ENCODE measurements around the gene TFB1M. TPM values are rescaled to one million over a fixed set of nuclear protein-coding genes. Genes with fewer than 3 reads are reported as not detected.

TFB1M gene
- total RNA-seq, 8 experiments from 2014 or later = 14.6 to 38.9 (median 21.0) TPM

DNA sequence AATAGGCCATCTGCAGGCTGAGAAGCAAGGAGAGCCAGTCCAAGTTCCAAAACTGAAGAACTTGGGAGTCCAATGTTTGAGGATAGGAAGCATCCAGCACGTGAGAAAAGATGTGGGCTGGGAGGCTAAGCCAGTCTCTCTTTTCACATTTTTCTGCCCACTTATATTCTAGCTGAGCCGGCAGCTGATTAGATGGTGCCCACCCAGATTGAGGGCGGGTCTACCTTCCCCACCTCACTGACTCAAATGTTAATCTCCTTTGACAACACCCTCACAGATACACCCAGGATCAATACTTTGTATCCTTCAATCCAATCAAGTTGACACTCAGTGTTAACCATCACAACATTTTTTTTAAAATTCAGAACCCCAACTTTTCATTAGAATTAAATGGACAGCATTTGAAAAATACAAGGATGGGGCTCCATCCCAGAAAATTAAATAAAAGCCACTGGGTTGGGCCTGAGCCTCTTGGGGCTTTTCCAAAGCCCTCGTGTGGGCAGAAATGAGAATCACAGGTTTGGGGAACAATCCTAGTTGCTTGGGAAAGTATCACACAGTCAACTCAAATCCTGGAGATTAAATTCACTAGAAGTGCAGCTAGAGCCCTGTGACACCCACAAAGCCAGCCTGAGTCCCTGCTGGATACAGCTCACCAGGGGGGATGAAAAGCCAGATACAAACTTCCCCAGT lies 48.3 kb downstream of the TFB1M start:
- ATAC-seq (replicated peaks in 6 of 8) = no peak
- 0 to 100% (median 88%) methylated on average over 1 to 4 of the region's 4 CpGs; no CpG with 5 or more reads in 3 of the 10 experiments for WGBS, 10 experiments
- Histone ChIP-seq H3K4me3 (no peak overlapping the region), H3K27ac (no peak overlapping the region), H3K4me1 (replicated peaks in 1 of 2) (peaks cover 11 to 15% of the 10 kb centered on the region in 2 donors)
- in situ Hi-C loops (cut with MboI; ENCODE audit: low pct_unique_long_range_greater_than_20kb in 2 of 9, low sequenced_read_pairs in 9 of 9, unreplicated experiment in 9 of 9) = no loop called here

DNA sequence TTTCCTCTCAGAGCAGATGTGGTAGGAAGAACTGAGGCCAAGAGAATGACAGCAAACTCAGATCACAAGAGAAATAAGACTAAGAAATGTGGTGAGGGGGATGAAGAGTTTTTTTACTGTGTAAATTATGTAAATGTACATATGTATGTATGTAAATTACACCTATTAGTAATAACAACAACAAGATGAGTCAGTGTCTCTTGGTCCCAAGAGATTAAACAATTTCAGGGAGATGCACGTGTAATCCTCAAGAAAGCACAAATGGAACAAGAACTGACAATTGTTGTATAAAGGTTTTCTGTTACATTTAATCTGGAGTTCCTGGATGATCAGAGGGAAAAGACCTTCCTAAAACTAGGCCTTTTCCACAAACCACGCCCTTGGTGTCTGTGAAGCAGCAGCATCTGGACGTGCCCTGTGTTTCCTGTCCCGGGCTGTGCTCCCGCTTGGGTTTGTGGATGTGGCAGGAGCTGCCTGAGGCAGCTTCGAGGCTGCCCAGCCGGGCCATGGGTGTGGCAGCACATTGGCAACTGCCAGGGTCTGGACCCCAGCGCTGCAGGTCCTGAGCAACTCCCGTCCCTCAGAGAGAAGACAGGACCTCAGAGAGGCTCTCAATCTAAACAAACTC lies 49.5 kb downstream of the TFB1M start:
- ATAC-seq (replicated peaks in 6 of 8) = peak in 4 of 8 experiments; percentile 22 to 83 (median 74)
- 0 to 90% (median 62%) methylated on average over 1 to 5 of the region's 9 CpGs; no CpG with 5 or more reads in 2 of the 10 experiments for WGBS, 10 experiments
- H3K4me3 ChIP-seq = no peak overlapping the region
- in situ Hi-C loops (cut with MboI; ENCODE audit: low pct_unique_long_range_greater_than_20kb in 2 of 9, low sequenced_read_pairs in 9 of 9, unreplicated experiment in 9 of 9) = no loop called here
- H3K4me1 ChIP-seq (replicated peaks in 1 of 2) = peaks cover 8 to 16% of the 10 kb centered on the region in 2 donors
- H3K27ac ChIP-seq = no peak overlapping the region

DNA sequence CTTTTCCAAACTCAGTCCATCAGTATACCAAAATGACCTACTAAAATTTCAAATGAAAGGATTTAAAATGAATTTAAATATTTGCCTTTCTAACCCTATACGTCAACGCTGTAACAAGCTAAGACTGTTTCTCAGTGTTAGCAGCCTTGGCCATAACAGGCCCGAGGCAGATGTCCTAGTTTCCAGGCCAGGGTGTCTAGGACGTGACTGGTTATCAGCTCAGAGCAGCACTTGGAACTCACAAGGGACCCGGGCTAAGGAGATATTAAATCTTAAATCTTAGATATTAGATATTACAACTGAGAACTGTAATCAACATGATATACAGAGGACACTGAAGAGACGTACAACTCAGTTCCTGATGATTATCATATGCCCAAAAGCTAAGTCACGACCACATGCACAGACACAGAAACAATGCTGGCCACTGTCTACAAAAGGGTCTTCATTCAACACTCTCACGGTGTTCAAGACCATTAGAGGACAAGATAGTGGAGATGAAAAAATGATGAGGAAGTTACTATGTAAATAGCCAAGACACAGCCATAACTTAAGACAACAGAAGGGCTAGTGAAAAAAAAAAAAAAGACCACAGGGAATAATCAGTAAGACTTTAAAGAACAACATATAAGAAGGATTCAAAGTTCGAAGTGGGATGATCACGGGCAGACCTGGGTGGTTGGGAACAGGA lies 50.8 kb downstream of the TFB1M start, which contains the start of gene CLDN20:
CLDN20 (plus strand) TSS at position 641 of the 691 bp plus-strand sequence. CDS start 11,707 bp downstream, outside the sequence.
- Histone ChIP-seq H3K4me3 (no peak within 1 kb of the TSS), H3K4me1 (replicated peaks in 1 of 2) (peaks cover 8 to 16% of the 10 kb centered on the region in 2 donors), H3K27ac (no peak within 1 kb of the TSS)
- WGBS, 10 experiments = 57 to 100% (median 92%) methylated on average over 3 to 9 of the region's 10 CpGs
- in situ Hi-C loops (cut with MboI; ENCODE audit: low pct_unique_long_range_greater_than_20kb in 2 of 9, low sequenced_read_pairs in 9 of 9, unreplicated experiment in 9 of 9) = no loop called here
- peak in 1 of 8 experiments; percentile 49 for ATAC-seq (replicated peaks in 6 of 8)

DNA sequence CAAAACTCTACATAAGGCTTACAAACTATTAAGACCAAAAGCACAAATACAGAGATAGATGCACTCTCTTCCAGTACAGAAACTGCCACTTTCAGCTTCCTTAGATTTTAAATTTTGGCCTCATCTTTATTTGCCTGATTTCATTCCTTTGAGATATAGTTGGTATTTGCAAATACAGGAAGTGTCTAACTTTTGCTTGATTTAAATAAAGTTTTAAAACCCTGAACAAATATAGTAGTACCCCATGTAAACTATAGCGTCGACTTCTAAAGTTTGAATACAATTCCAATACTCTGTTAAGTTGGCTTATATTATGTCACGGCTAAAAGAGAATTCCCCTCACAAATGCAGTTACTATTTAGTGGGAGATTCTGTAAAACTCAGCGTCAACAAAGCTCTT lies 51.6 kb downstream of the TFB1M start:
- H3K27ac ChIP-seq = no peak overlapping the region
- no peak for ATAC-seq (replicated peaks in 6 of 8)
- no peak overlapping the region for H3K4me3 ChIP-seq
- peaks cover 8 to 16% of the 10 kb centered on the region in 2 donors for H3K4me1 ChIP-seq (replicated peaks in 1 of 2)
- in situ Hi-C loops (cut with MboI; ENCODE audit: low pct_unique_long_range_greater_than_20kb in 2 of 9, low sequenced_read_pairs in 9 of 9, unreplicated experiment in 9 of 9) = no loop called here
- 79 to 100% (median 94%) methylated on average over 1 to 4 of the region's 4 CpGs; no CpG with 5 or more reads in 1 of the 10 experiments for WGBS, 10 experiments

DNA sequence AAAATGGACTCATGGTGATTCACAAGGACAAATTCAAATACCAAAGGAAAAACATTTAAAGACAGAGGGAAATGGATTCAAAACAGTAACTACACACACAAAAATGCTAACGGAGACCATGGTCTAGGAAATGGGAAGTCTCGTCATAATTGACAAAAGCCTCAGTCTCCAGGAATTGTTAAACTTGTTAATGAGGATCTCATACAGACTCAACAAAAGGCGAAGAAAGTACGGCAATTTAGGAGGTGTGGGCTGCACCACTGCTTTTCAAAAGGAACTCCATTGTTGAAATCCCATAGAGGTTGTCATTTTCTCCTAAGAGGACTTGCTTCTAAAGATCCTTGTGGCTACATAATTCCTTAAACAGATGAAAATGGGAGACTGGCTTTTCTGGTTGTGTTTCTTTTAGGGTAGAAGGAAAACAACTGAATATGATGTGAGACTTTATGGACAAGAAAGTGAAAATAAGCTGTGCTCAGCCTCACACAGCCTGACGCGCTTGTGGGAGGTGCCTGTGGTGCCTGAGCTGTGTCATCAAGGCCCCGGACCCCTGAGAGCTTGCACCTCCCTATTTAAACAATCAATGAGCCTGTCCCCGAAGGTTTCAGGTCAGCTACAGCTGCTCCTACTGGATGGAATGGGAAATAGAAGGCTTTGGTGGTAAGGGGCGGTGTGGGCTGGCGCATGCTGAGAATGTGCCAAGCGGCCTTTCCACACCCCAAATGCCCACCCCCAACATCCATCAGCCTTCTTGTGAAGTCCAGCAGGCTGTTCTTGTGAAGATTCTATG lies 53.0 kb downstream of the TFB1M start:
- peak in 3 of 8 experiments; percentile 16 to 49 (median 46) for ATAC-seq (replicated peaks in 6 of 8)
- H3K4me3 ChIP-seq = no peak overlapping the region
- in situ Hi-C loops (cut with MboI; ENCODE audit: low pct_unique_long_range_greater_than_20kb in 2 of 9, low sequenced_read_pairs in 9 of 9, unreplicated experiment in 9 of 9) = no loop called here
- H3K4me1 ChIP-seq (replicated peaks in 1 of 2) = peaks cover 8 to 16% of the 10 kb centered on the region in 2 donors
- 40 to 100% (median 72%) methylated on average over 2 to 8 of the region's 11 CpGs for WGBS, 10 experiments
- H3K27ac ChIP-seq = no peak overlapping the region

DNA sequence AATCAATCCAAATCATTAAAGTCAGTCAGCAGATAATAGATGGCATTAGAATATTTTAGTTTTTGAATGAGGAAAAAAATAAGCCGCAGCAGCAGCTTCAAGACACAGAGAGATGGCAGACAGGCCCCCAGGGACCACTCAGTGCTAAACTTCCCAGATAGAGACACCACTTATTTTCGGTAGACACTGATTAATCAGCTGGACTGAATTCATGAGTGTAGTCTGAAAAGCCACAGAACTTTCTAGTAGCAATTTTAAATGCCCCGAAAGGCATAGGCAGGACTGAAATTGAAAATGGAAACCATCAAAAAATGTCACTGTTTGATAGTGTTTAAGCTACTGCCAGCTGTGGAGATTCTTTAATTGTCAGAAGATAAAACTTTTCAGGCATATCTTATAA lies 53.6 kb downstream of the TFB1M start:
- 47 to 100% (median 80%) methylated on average over 1 to 3 of the region's 3 CpGs; no CpG with 5 or more reads in 1 of the 10 experiments for WGBS, 10 experiments
- in situ Hi-C loops (cut with MboI; ENCODE audit: low pct_unique_long_range_greater_than_20kb in 2 of 9, low sequenced_read_pairs in 9 of 9, unreplicated experiment in 9 of 9) = no loop called here
- Histone ChIP-seq H3K4me3 (no peak overlapping the region), H3K4me1 (replicated peaks in 1 of 2) (peaks cover 8 to 16% of the 10 kb centered on the region in 2 donors), H3K27ac (no peak overlapping the region)
- ATAC-seq (replicated peaks in 6 of 8) = no peak

DNA sequence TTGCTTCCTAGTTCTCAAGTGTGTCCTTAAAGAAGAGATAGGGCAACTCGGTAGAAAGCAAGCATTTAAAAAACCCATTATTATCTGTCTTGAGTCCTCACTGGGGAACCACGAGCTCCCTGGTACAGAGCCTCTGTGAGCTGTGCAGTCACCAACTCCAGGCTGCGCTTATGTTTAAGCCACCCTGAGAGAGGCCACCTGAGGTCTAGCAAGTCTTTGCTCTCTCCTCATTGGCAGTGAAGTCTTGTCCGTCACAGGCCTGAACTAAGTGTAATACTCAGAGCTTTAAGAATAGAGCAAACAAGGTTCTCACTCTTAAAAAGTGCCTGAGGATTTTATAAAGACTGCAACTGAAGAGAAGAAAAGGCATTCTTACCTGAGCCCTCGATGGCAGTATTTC lies 54.4 kb downstream of the TFB1M start:
- 92 to 100% (median 98%) methylated on average over 1 to 5 of the region's 5 CpGs for WGBS, 10 experiments
- no peak overlapping the region for H3K4me3 ChIP-seq
- H3K4me1 ChIP-seq (replicated peaks in 1 of 2) = peaks cover 8 to 14% of the 10 kb centered on the region in 2 donors
- H3K27ac ChIP-seq = no peak overlapping the region
- no peak for ATAC-seq (replicated peaks in 6 of 8)
- in situ Hi-C loops (cut with MboI; ENCODE audit: low pct_unique_long_range_greater_than_20kb in 2 of 9, low sequenced_read_pairs in 9 of 9, unreplicated experiment in 9 of 9) = no loop called here

DNA sequence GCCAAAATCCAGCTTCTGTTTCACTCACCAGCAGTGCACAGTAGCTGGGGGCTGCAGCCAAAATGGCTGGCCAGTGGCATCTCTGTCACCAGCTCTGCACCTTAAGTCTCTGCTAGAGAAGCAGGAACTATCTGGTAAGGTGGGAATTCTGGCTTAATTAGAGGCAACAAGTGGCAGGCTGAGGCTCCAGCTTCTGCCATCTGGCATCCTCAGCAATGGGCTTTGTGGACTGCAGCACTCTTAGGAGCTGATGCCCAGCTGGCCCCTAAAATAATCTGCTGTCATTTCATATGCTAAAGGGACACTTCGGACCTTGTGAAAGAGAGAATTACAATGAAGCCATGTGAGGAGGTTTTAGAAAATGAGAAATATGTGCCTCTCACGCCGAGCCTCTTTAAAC lies 55.1 kb downstream of the TFB1M start:
- H3K27ac ChIP-seq = no peak overlapping the region

DNA sequence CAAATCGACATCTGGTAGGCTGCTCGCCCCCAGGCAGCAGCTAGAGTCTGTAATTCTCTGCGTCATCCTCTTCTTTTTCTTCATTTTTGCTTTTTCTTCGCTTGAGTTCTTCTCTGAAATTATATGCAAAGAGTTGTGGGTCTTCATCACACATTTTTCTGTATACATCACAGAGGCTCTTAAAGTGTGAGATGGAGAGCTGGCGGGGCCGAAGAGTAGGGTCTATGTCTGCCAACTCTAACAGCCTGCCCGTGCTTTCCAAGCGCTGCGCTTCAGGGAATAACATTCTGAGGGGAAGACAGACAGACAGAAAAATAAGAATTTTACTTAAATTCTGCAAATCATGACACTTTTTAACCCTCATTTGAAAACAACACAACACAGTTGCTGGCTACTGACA lies 56.5 kb downstream of the TFB1M start:
- peaks cover 8 to 14% of the 10 kb centered on the region in 2 donors for H3K4me1 ChIP-seq (replicated peaks in 1 of 2)
- 89 to 100% (median 97%) methylated on average over 2 to 9 of the region's 9 CpGs for WGBS, 10 experiments
- ATAC-seq (replicated peaks in 6 of 8) = no peak
- in situ Hi-C loops (cut with MboI; ENCODE audit: low pct_unique_long_range_greater_than_20kb in 2 of 9, low sequenced_read_pairs in 9 of 9, unreplicated experiment in 9 of 9) = no loop called here
- H3K27ac ChIP-seq = no peak overlapping the region
- H3K4me3 ChIP-seq = no peak overlapping the region

More for the DNA sequence above, 55.1 kb downstream of the TFB1M start:
- in situ Hi-C loops (cut with MboI; ENCODE audit: low pct_unique_long_range_greater_than_20kb in 2 of 9, low sequenced_read_pairs in 9 of 9, unreplicated experiment in 9 of 9) = no loop called here
- H3K4me3 ChIP-seq = no peak overlapping the region
- peak in 1 of 8 experiments; percentile 25 for ATAC-seq (replicated peaks in 6 of 8)
- 33 to 100% (median 100%) methylated on average over 1 to 2 of the region's 3 CpGs; no CpG with 5 or more reads in 4 of the 10 experiments for WGBS, 10 experiments
- peaks cover 8 to 14% of the 10 kb centered on the region in 2 donors for H3K4me1 ChIP-seq (replicated peaks in 1 of 2)

DNA sequence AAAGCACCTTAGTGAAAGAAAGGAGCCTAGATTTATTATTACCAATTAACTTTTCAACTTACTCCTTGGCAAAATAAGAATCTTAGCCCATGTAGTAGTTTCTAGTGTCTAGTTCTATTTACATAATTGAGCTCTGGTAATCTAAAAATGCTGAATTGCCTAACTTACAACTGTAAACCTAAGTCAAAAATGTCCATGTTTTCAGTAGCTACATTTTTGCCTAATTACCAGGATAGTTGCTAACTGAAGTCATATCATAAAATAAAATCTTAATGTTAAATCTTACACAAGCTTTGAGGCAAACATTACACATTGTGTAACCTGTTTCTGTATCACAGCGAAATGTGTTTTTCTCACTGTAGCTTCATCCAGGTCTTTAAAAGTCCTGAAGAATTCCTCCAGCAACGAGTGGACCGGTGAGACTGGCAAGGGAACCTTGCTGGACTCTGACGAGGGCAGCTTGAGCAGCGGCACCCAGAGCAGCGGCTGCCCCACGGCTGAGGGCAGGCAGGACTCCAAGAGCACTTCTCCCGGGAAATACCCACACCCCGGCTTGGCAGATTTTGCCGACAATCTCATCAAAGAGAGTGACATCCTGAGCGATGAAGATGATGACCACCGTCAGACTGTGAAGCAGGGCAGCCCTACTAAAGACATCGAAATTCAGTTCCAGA lies 58.0 kb downstream of the TFB1M start:
- H3K27ac ChIP-seq = no peak overlapping the region
- in situ Hi-C loops (cut with MboI; ENCODE audit: low pct_unique_long_range_greater_than_20kb in 2 of 9, low sequenced_read_pairs in 9 of 9, unreplicated experiment in 9 of 9) = no loop called here
- ATAC-seq (replicated peaks in 6 of 8) = no peak
- H3K4me1 ChIP-seq (replicated peaks in 1 of 2) = peaks cover 3 to 7% of the 10 kb centered on the region in 2 donors
- H3K4me3 ChIP-seq = no peak overlapping the region
- WGBS, 10 experiments = 80 to 100% (median 93%) methylated on average over 1 to 7 of the region's 13 CpGs; no CpG with 5 or more reads in 3 of the 10 experiments

DNA sequence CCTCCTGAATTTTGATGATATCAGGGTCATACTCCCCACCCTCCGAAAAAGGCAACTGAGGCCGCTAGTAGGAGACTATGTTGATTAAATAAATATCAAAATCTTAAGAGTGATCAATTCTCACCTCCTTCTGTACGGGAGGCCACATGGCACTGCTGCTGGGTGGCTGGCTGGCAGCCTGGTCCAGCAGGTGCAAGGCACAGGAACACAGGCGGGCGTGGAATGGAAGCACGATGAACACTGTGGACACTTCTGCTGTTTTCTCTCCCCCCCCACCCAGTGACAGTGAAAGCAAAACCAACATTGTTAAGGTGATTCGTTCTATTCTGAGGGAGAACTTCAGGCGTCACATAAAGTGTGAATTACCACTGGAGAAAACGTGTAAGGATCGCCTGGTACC lies 60.1 kb downstream of the TFB1M start:
- ATAC-seq (replicated peaks in 6 of 8) = no peak
- 84 to 100% (median 96%) methylated on average over 1 to 8 of the region's 10 CpGs; no CpG with 5 or more reads in 1 of the 10 experiments for WGBS, 10 experiments
- H3K27ac ChIP-seq = no peak overlapping the region
- H3K4me3 ChIP-seq = no peak overlapping the region
- no peaks in the 10 kb centered on the region for H3K4me1 ChIP-seq (replicated peaks in 1 of 2)
- in situ Hi-C loops (cut with MboI; ENCODE audit: low pct_unique_long_range_greater_than_20kb in 2 of 9, low sequenced_read_pairs in 9 of 9, unreplicated experiment in 9 of 9) = no loop called here

DNA sequence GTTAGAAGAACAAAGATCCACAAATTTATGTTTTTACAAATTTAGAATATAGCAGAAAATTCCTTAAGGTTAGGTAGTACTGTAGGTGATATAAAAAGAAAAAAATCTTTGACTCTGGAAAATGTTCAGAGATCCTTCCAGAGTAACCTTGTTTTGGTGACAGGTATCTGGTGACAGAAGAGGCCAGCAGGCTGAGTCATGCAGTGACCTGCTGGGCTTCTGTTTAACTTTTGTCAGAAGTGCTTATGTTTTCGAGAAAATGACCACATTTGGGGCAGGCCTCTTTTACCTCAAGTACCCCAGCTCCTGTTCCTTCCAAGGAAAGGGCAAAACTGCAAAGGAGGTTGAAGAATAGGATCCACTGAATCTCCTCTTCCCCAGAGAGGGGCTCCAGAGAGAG lies 60.9 kb downstream of the TFB1M start:
- WGBS, 10 experiments = 0 to 57% (median 24%) methylated on average over 1 of the region's 1 CpG; no CpG with 5 or more reads in 4 of the 10 experiments
- in situ Hi-C loops (cut with MboI; ENCODE audit: low pct_unique_long_range_greater_than_20kb in 2 of 9, low sequenced_read_pairs in 9 of 9, unreplicated experiment in 9 of 9) = no loop called here
- Histone ChIP-seq H3K4me3 (no peak overlapping the region), H3K4me1 (replicated peaks in 1 of 2) (no peaks in the 10 kb centered on the region), H3K27ac (no peak overlapping the region)
- no peak for ATAC-seq (replicated peaks in 6 of 8)

Measured in motor neuron (in vitro differentiated cells).